ENCODE results near the gene VPS35L.

VPS35L gene

DNA sequence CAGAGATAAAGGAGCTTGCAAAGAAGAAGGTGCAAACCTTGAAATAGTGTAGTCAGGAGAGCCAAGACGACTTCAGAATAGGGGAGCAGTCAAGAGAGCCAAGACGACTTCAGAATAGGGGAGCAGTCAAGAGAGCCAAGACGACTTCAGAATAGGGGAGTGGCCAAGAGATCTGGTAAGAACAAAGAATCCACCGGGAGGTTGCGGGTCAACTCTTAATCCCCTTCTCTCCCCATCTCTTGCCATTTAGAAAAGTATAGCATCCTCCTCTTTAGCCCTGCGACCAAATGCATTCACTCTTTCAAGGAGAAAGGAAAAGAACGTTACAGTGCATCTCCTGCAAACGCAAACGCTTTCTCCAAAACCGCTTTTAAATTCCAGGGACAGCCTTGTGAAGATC lies 161.8 kb downstream of the VPS35L start:
- DNase-seq (ENCODE audit: extremely low read depth, insufficient read length), result no peak
- H3K36me3 ChIP-seq (ENCODE audit: control insufficient read depth, insufficient read depth, low read length), result peaks cover 6% of the 10 kb centered on the region
- TF ChIP-seq, protein P1, sequence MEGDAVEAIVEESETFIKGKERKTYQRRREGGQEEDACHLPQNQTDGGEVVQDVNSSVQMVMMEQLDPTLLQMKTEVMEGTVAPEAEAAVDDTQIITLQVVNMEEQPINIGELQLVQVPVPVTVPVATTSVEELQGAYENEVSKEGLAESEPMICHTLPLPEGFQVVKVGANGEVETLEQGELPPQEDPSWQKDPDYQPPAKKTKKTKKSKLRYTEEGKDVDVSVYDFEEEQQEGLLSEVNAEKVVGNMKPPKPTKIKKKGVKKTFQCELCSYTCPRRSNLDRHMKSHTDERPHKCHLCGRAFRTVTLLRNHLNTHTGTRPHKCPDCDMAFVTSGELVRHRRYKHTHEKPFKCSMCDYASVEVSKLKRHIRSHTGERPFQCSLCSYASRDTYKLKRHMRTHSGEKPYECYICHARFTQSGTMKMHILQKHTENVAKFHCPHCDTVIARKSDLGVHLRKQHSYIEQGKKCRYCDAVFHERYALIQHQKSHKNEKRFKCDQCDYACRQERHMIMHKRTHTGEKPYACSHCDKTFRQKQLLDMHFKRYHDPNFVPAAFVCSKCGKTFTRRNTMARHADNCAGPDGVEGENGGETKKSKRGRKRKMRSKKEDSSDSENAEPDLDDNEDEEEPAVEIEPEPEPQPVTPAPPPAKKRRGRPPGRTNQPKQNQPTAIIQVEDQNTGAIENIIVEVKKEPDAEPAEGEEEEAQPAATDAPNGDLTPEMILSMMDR (IDR thresholded peaks at IDR 0.05; ENCODE audit: insufficient read depth, low read length, poor library complexity, severe bottlenecking), result no peak
- H3K27me3 ChIP-seq (replicated peaks; ENCODE audit: control insufficient read depth, insufficient read depth, low read length), result no peaks in the 10 kb centered on the region
- H3K4me3 ChIP-seq (replicated peaks; ENCODE audit: low read depth, low read length), result peak overlapping the region; percentile 95

DNA sequence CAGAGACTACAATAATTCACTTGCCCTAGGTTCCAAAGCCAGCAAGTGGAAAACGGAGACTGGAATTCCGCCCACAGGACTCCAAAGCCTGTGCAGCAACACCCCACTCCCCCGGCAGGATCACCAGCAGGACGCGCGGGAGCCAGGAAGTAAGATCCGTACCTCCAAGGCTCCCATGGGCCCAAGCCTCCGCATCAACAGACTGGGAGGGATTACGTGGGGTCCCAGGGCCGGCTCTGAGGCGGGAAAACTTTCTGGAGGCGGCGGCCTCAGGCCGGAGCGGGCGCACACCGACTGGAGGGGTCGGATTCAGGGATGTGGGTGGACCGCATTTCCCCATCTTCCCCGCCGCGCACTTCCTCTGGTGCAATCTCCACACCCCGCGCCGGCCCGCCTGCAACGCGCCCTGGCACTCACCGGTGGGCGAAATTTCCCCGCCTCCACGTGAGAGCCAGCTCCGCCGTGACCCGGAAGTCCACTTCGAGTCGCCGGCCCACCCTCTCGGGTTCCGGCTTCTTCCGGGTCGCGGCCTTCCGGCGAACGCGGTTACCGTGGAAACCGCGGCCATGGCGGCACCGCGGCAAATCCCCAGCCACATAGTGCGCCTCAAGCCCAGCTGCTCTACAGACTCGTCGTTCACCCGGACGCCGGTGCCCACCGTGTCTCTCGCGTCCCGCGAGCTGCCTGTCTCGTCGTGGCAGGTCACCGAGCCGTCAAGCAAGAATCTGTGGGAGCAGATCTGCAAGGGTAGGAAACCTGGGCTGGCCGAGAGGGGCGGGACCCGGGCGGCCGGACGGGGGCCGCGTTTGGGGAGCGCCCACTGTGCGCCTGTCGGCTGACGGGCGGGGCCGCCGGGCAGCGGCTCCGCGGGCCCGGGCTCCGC lies 162.5 kb downstream of the VPS35L start, which contains the start of the genes IQCK and KNOP1:
IQCK (plus strand) TSS at position 531 of the 883 bp plus-strand sequence; CDS start at position 567, 36 bp downstream.
KNOP1 (minus strand) TSS at position 487 of the 883 bp plus-strand sequence. CDS start 3,192 bp downstream, outside the sequence.
- Histone ChIP-seq H3K4me3 (replicated peaks; ENCODE audit: low read depth, low read length) (peak within 1 kb of the TSS; percentile 95), H3K36me3 (ENCODE audit: control insufficient read depth, insufficient read depth, low read length) (peaks cover 3% of the 10 kb centered on the region), H3K27me3 (replicated peaks; ENCODE audit: control insufficient read depth, insufficient read depth, low read length) (no peaks in the 10 kb centered on the region)
- peak; percentile 92 for DNase-seq (ENCODE audit: extremely low read depth, insufficient read length)
- TF ChIP-seq, protein P1 (IDR thresholded peaks at IDR 0.05; ENCODE audit: insufficient read depth, low read length, poor library complexity, severe bottlenecking), result no peak

DNA sequence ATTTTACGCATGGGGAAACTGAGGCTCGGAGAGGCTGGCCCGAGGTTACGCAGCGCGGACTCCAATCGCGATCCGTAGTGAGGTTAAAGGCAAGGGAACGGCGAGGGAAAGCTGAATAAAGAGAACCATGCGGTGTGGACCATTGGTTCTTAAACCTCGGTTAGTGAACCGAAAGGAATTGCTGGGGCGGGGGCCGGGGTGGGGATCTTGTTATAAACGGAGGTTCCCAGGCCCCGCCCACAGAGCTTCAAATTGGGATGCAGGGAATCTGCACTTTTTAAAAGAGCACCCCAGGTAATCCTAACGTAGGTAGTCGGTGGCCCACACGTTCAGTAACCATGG lies 163.1 kb downstream of the VPS35L start:
- DNase-seq (ENCODE audit: extremely low read depth, insufficient read length), result no peak

GRCh38 chr16:19722269-19722952 lies 166.9 kb downstream of the VPS35L start:
- Histone ChIP-seq H3K36me3 (ENCODE audit: control insufficient read depth, insufficient read depth, low read length) (no peaks in the 10 kb centered on the region), H3K27me3 (replicated peaks; ENCODE audit: control insufficient read depth, insufficient read depth, low read length) (no peaks in the 10 kb centered on the region)

More for the DNA sequence above, 163.1 kb downstream of the VPS35L start:
- Histone ChIP-seq H3K36me3 (ENCODE audit: control insufficient read depth, insufficient read depth, low read length) (peaks cover 3% of the 10 kb centered on the region), H3K27me3 (replicated peaks; ENCODE audit: control insufficient read depth, insufficient read depth, low read length) (no peaks in the 10 kb centered on the region), H3K4me3 (replicated peaks; ENCODE audit: low read depth, low read length) (peak overlapping the region; percentile 95)
- TF ChIP-seq, protein P1 (IDR thresholded peaks at IDR 0.05; ENCODE audit: insufficient read depth, low read length, poor library complexity, severe bottlenecking), result no peak

DNA sequence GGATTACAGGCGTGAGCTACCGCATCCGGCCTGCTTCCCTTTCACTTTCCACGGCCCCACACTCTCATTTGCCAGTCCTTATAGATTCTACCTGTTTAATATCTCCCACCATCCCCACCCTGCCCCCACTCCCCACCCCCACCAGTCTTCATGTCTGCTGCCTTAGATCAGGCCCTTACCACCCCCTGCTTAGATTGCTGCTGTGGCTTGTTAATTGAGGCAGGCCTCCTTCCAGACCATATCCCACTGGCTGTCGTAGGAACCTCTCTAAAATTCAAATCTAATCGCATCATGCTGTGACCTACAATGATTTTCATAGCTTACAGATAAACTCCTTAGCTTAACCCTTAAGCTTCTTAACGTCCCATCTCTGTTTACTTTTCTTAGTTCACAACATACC lies 167.5 kb downstream of the VPS35L start:
- TF ChIP-seq, protein P1 (IDR thresholded peaks at IDR 0.05; ENCODE audit: insufficient read depth, low read length, poor library complexity, severe bottlenecking), result no peak
- Histone ChIP-seq H3K4me3 (replicated peaks; ENCODE audit: low read depth, low read length) (no peak overlapping the region), H3K27me3 (replicated peaks; ENCODE audit: control insufficient read depth, insufficient read depth, low read length) (no peaks in the 10 kb centered on the region), H3K36me3 (ENCODE audit: control insufficient read depth, insufficient read depth, low read length) (no peaks in the 10 kb centered on the region)
- DNase-seq (ENCODE audit: extremely low read depth, insufficient read length), result no peak

More at GRCh38 chr16:19722269-19722952, 166.9 kb downstream of the VPS35L start:
- no peak for DNase-seq (ENCODE audit: extremely low read depth, insufficient read length)
- TF ChIP-seq, protein P1 (IDR thresholded peaks at IDR 0.05; ENCODE audit: insufficient read depth, low read length, poor library complexity, severe bottlenecking), result no peak
- H3K4me3 ChIP-seq (replicated peaks; ENCODE audit: low read depth, low read length), result no peak overlapping the region
